GM12878 (cell line): ENCODE results near the gene SSNA1. TPM values are rescaled to one million over a fixed set of nuclear protein-coding genes. Genes with fewer than 3 reads are reported as not detected.

Source experiments
- ATAC-seq: fragments of 200-7000 bp; cut with Tn5 transposase; 3 replicates; pipeline ENCODE4 v1.9.1; 2020; ENCODE audit warnings: mild to moderate bottlenecking, moderate library complexity
- BruUV-seq: library from RNA; stranded (reverse); fragments of 400-500 nt; replicated peaks from 2 replicates; lab custom pipeline; 2021; lab: Mats Ljungman, UMichigan
- CTCF ChIA-PET: fragments of 300-600 bp; sonication (Branson Sonifier 250); formaldehyde crosslinking; extraction: SDS; loops from one replicate; lab custom pipeline; 2021; ENCODE audit warnings: inconsistent platforms; lab: Yijun Ruan, JAX
- POLR2A ChIA-PET: fragments of 350-600 bp; formaldehyde crosslinking; extraction: SDS; loops from one replicate; lab custom pipeline; 2021; ENCODE audit warnings: inconsistent platforms; lab: Charles Lee
- RAD21 ChIA-PET: fragments of 300-600 bp; sonication (Branson Sonifier 250); formaldehyde crosslinking; loops from one replicate; lab custom pipeline; 2023; ENCODE audit warnings: antibody characterized with exemption; ENCODE audit not compliant: unreplicated experiment; lab: Charles Lee
- SMC1A ChIA-PET: fragments of 300-600 bp; sonication (Branson Sonifier 250); formaldehyde crosslinking; loops from one replicate; lab custom pipeline; 2023; ENCODE audit not compliant: unreplicated experiment, uncharacterized antibody; lab: Charles Lee
- DNase-seq: peaks from one replicate; pipeline ENCODE4 v3.0.0-alpha.2; 2011; ENCODE audit warnings: low read depth, low spot score
- FAIRE-seq: peaks from 3 replicates; lab custom pipeline; 2011; peaks lifted over from hg19 to GRCh38; lab: Jason Lieb, UNC
- H2AFZ ChIP-seq: 2 replicates; pipeline ENCODE4 v1.6.0; 2011; ENCODE audit warnings: low read depth, low read length, control low read depth; ENCODE audit not compliant: control insufficient read depth
- H3K27ac ChIP-seq: 2 replicates; pipeline ENCODE4 v1.5.1; 2011; ENCODE audit warnings: control low read depth; ENCODE audit not compliant: control insufficient read depth, insufficient read depth
- H3K27me3 ChIP-seq, 2 experiments: replicated peaks in 1 of 2; 2 replicates each; pipeline versions ENCODE4 v1.6.0 to v1.6.1; 2011; ENCODE audit warnings: low read length in 1 of 2; ENCODE audit not compliant: control insufficient read depth in 2 of 2, insufficient read depth in 2 of 2
- H3K36me3 ChIP-seq, 2 experiments: 2 replicates each; pipeline ENCODE4 v1.5.1; 2011; ENCODE audit warnings: low read length in 1 of 2; ENCODE audit not compliant: control insufficient read depth in 2 of 2, insufficient read depth in 2 of 2
- H3K4me1 ChIP-seq: 2 replicates; pipeline ENCODE4 v1.6.1; 2011; ENCODE audit warnings: mild to moderate bottlenecking, low read length, moderate library complexity, mixed read lengths; ENCODE audit not compliant: control insufficient read depth, insufficient read depth
- H3K4me2 ChIP-seq: 2 replicates; pipeline ENCODE4 v1.6.0; 2011; ENCODE audit warnings: control low read depth; ENCODE audit not compliant: control insufficient read depth, insufficient read depth
- H3K4me3 ChIP-seq: fragments of 200-600 bp; sonication (generic); 2 replicates; pipeline ENCODE4 v1.5.1; 2016
- H3K79me2 ChIP-seq: 2 replicates; pipeline ENCODE4 v1.6.0; 2011; ENCODE audit warnings: low read length; ENCODE audit not compliant: control insufficient read depth, insufficient read depth
- H3K9ac ChIP-seq: 2 replicates; pipeline ENCODE4 v1.8.0; 2011; ENCODE audit warnings: low read length, control low read depth, mixed read lengths; ENCODE audit not compliant: control insufficient read depth, insufficient read depth
- H3K9me3 ChIP-seq: replicated peaks from 3 replicates; pipeline ENCODE4 v1.5.1; 2011; ENCODE audit warnings: mild to moderate bottlenecking, low read length; ENCODE audit not compliant: control insufficient read depth, insufficient read depth
- H4K20me1 ChIP-seq: 2 replicates; pipeline ENCODE4 v1.6.0; 2011; ENCODE audit not compliant: control insufficient read depth, insufficient read depth
- BACH1 ChIP-seq: fragments of 450-650 bp; IDR thresholded peaks from 2 replicates; pipeline ENCODE4 v1.6.1; 2017; ENCODE audit warnings: mild to moderate bottlenecking, borderline replicate concordance
- CBX3 ChIP-seq: fragments of 200-600 bp; sonication (generic); IDR thresholded peaks from 2 replicates; pipeline ENCODE4 v1.6.1; 2016; ENCODE audit warnings: low read depth, borderline replicate concordance
- CREM ChIP-seq: IDR thresholded peaks from 2 replicates; pipeline ENCODE4 v1.6.1; 2014; ENCODE audit warnings: antibody characterized with exemption, low read depth
- EP300 ChIP-seq, 2 experiments: fragments of 150-350 bp in 1 of 2; IDR thresholded peaks; 2 replicates each; pipeline ENCODE4 v1.6.1; 2011 to 2012; ENCODE audit warnings: low read depth in 2 of 2, low read length in 2 of 2, borderline replicate concordance in 1 of 2, improper control_type of control experiment in 1 of 2, inconsistent platforms in 1 of 2; ENCODE audit not compliant: control insufficient read depth in 1 of 2
- ETV6 ChIP-seq, 2 experiments: fragments of 450-650 bp in 1 of 2; IDR thresholded peaks in 1 of 2; conservative IDR thresholded peaks in 1 of 2; 2 replicates each; pipeline ENCODE4 v1.6.1; 2014; ENCODE audit warnings: antibody characterized with exemption in 1 of 2, borderline replicate concordance in 1 of 2, low read depth in 1 of 2, mild to moderate bottlenecking in 1 of 2, moderate library complexity in 1 of 2
- HDGF ChIP-seq: fragments of 450-650 bp; IDR thresholded peaks from 2 replicates; pipeline ENCODE4 v1.6.1; 2016; ENCODE audit warnings: antibody characterized with exemption
- LARP7 ChIP-seq: fragments of 450-650 bp; IDR thresholded peaks from 2 replicates; pipeline ENCODE4 v1.6.1; 2017; ENCODE audit warnings: mild to moderate bottlenecking
- NFXL1 ChIP-seq: fragments of 450-650 bp; IDR thresholded peaks from 2 replicates; pipeline ENCODE4 v1.6.1; 2017; ENCODE audit warnings: antibody characterized with exemption, mild to moderate bottlenecking, borderline replicate concordance
- NFYB ChIP-seq: IDR thresholded peaks from 2 replicates; pipeline ENCODE4 v1.6.1; 2011; ENCODE audit warnings: low read depth, mild to moderate bottlenecking, low read length, improper control_type of control experiment, moderate library complexity; ENCODE audit not compliant: insufficient read depth
- RCOR1 ChIP-seq: conservative IDR thresholded peaks from 2 replicates; pipeline ENCODE4 v1.6.1; 2012; ENCODE audit warnings: low read depth, low read length, improper control_type of control experiment
- RELA ChIP-seq: fragments of 450-650 bp; IDR thresholded peaks from 2 replicates; pipeline ENCODE4 v1.8.0; 2014; ENCODE audit warnings: borderline replicate concordance; ENCODE audit not compliant: partially characterized antibody
- RUNX3 ChIP-seq: IDR thresholded peaks from 2 replicates; pipeline ENCODE4 v1.6.1; 2012; ENCODE audit warnings: low read length, inconsistent platforms
- SREBF1 ChIP-seq: IDR thresholded peaks from 2 replicates; pipeline ENCODE4 v1.6.1; 2012; ENCODE audit warnings: mild to moderate bottlenecking, low read length
- SUPT20H ChIP-seq: IDR thresholded peaks from 2 replicates; pipeline ENCODE4 v1.6.1; 2011; ENCODE audit warnings: low read depth, mild to moderate bottlenecking, low read length, moderate library complexity, borderline replicate concordance; ENCODE audit not compliant: control insufficient read depth
- TCF3 ChIP-seq: IDR thresholded peaks from 2 replicates; pipeline ENCODE4 v1.6.1; 2012; ENCODE audit warnings: low read depth, mild to moderate bottlenecking, low read length, borderline replicate concordance; ENCODE audit not compliant: insufficient read depth
- TCF7 ChIP-seq: IDR thresholded peaks from 2 replicates; pipeline ENCODE4 v1.6.1; 2014; ENCODE audit warnings: antibody characterized with exemption, borderline replicate concordance
- WGBS: methylation state at CpG from one replicate; pipeline ENCODE4 v1.1.6; 2016; ENCODE audit warnings: low lambda C conversion rate; ENCODE audit not compliant: insufficient replicate concordance, insufficient coverage; ENCODE audit errors: missing lambda C conversion rate; 5-methylcytosine and 5-hydroxymethylcytosine counted together
- in situ Hi-C: fragments of 300-500 bp; cut with MboI; formaldehyde crosslinking; loops from 9 replicates; pipeline ENCODE4 v1.14.3; 2018; ENCODE audit warnings: mixed read lengths
- intact Hi-C: fragments of 100-400 bp; cut with micrococcal nuclease; formaldehyde crosslinking; loops from one replicate; pipeline ENCODE4 v1.14.2; 2022; ENCODE audit not compliant: unreplicated experiment
- polyA plus RNA-seq, 11 experiments: library from polyadenylated mRNA; depleted of rRNA in 4 of 11; unstranded in 6 of 11; stranded (reverse) in 5 of 11; fragments of >200 nt; fragmentation: Nextera tagmentation in 4 of 11; fragmentation: Illumina TruSeq in 1 of 11; extraction: Ambion mirVana in 4 of 11; extraction: Trizol in 1 of 11; gene quantifications; 1 replicate in 1 of 11; 2 replicates in 10 of 11; pipeline versions ENCODE4 v1.2.1 to v1.2.3, GENCODE V29; 2011 to 2016; ENCODE audit warnings: inconsistent platforms in 2 of 11, missing spikeins in 2 of 11, low read depth in 1 of 11
- total RNA-seq, 4 experiments: library from RNA; depleted of rRNA in 3 of 4; stranded (reverse); fragments of >200 nt in 3 of 4; fragmentation: Illumina TruSeq in 1 of 4; extraction: Trizol in 1 of 4; gene quantifications; 2 replicates each; pipeline versions ENCODE4 v1.2.1 to v1.2.3, GENCODE V29; 2013 to 2021
- TF ChIP-seq, protein P1 (sequence below): IDR thresholded peaks from 2 replicates; pipeline ENCODE4 v1.6.1; 2011; ENCODE audit warnings: borderline replicate concordance, low read depth, mild to moderate bottlenecking, moderate library complexity, mixed read lengths, low read length; ENCODE audit not compliant: insufficient read depth; ENCODE audit errors: extremely low read length
- TF ChIP-seq, protein P2 (sequence below): fragments of 450-650 bp; IDR thresholded peaks from 2 replicates; pipeline ENCODE4 v1.6.1; 2017; ENCODE audit warnings: antibody characterized with exemption, mild to moderate bottlenecking, moderate library complexity

Gene SSNA1
- total and polyA plus RNA-seq, 10 of the 15 experiments (the other 5 are each of a cell fraction or from before 2014, with no cell fraction given) = 0.63 to 139 (median 78.0) TPM

DNA sequence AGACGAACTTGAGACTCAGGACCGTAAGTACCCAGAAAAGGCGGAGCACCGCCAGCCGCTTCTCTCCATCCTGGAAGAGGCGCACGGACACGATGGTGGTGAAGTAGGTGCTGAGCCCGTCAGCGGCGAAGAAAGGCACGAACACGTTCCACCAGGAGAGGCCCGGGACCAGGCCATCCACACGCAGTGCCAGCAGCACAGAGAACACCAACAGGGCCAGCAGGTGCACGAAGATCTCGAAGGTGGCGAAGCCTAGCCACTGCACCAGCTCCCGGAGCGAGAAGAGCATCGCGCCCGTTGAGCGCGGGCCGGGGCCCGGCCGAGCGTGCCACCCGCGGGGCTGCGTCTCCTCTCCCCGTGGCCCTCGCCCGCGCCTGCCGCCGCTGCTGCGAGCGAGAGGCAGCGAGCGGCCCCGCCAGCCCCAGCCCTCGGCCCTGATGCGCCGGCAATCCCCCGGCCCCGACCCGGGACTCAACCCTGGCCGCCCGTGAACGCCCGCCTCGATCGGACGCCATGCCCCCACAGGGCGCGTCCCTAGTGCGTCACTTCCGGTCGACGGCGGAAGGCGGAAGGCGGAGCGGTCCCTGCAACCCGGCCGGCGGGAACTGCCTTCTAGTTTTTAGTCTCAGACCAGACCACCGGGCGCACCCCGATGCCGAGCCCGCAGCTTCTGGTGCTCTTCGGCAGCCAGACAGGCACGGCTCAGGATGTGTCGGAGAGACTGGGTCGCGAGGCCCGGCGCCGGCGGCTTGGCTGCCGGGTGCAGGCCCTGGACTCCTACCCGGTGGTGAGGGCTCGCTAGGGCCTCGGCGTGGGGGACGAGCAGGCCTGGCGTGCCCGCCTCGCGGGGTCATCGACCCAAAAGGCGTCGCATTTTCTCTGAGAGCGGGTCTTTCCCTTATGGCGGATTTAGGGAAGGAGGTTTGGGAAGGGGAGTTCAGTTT, 16.9 kb downstream of the SSNA1 start, which contains the start of the genes NDOR1 and TMEM203:
Gene NDOR1 (plus strand): TSS at position 575 of the 944 bp plus-strand sequence. CDS start 78 bp downstream, at position 653.
Gene TMEM203 (minus strand): TSS at position 523 of the 944 bp plus-strand sequence. CDS start 234 bp downstream, at position 289.
- ChIA-PET SMC1A (no interaction called here), CTCF (interaction anchor here (1.3 to 2.2 kb wide), 6 partner anchors 16 to 137 kb away, joined by 3 to 10 read pairs (median 6); partner anchors contain the start of genes ANAPC2, RNF224 and SSNA1), RAD21 (interaction anchor here (1.3 to 1.6 kb wide), 3 partner anchors 16 to 17 kb away, joined by 3 to 9 read pairs (median 5); partner anchors contain the start of genes RNF208 and SSNA1), POLR2A (interaction anchor here (1.3 to 8.0 kb wide), 8 partner anchors 16 to 136 kb away, joined by 3 to 68 read pairs (median 6); partner anchors contain the start of genes CYSRT1, MAN1B1, NELFB and RNF208)
- Histone ChIP-seq H3K79me2 (peaks cover 45% of the 10 kb centered on the region), H3K27ac (peak within 1 kb of the TSS; percentile 75), H3K27me3 (no peaks in the 10 kb centered on the region), H3K36me3 (0 out of 4 replicates have a peak, but pooled peaks cover 0 to 4% of the 10 kb centered on the region in 2 experiments), H3K9me3 (no peaks in the 10 kb centered on the region), H2AFZ (peak within 1 kb of the TSS; percentile 81), H4K20me1 (no peaks in the 10 kb centered on the region), H3K4me3 (peak within 1 kb of the TSS; percentile 95), H3K4me2 (peak within 1 kb of the TSS; percentile 93), H3K4me1 (peaks cover 38% of the 10 kb centered on the region), H3K9ac (peak within 1 kb of the TSS; percentile 98)
- no TSS peak for BruUV-seq
- intact Hi-C loops = no loop called here
- in situ Hi-C loops = no loop called here
- peak; percentile 64 for ATAC-seq
- peak; percentile 19 for DNase-seq
- FAIRE-seq = peak; percentile 27
- WGBS = 1% methylated on average over 93 of the region's 98 CpGs
- TF ChIP-seq SUPT20H (no peak), HDGF (no peak), NFYB (no peak), ETV6 (conservative IDR thresholded peaks at IDR 0.05 in 1 of 2, IDR thresholded peaks at IDR 0.05 in 1 of 2; ENCODE audit: borderline replicate concordance in 1 of 2, low read depth in 1 of 2) (no peak), RUNX3 (peak; percentile 44), LARP7 (peak; percentile 96), RCOR1 (no peak), CBX3 (no peak), TCF7 (no peak), BACH1 (peak; percentile 79; the same call in 1 of the 2 replicates), CREM (peak; percentile 99), RELA (peak; percentile 69), TCF3 (no peak), SREBF1 (no peak), EP300 (IDR thresholded peaks at IDR 0.05; ENCODE audit: borderline replicate concordance in 1 of 2, control insufficient read depth in 1 of 2, low read depth in 2 of 2, low read length in 2 of 2) (no peak), NFXL1 (no peak)
- TF ChIP-seq, protein P1, sequence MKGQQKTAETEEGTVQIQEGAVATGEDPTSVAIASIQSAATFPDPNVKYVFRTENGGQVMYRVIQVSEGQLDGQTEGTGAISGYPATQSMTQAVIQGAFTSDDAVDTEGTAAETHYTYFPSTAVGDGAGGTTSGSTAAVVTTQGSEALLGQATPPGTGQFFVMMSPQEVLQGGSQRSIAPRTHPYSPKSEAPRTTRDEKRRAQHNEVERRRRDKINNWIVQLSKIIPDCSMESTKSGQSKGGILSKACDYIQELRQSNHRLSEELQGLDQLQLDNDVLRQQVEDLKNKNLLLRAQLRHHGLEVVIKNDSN = no peak
- TF ChIP-seq, protein P2, sequence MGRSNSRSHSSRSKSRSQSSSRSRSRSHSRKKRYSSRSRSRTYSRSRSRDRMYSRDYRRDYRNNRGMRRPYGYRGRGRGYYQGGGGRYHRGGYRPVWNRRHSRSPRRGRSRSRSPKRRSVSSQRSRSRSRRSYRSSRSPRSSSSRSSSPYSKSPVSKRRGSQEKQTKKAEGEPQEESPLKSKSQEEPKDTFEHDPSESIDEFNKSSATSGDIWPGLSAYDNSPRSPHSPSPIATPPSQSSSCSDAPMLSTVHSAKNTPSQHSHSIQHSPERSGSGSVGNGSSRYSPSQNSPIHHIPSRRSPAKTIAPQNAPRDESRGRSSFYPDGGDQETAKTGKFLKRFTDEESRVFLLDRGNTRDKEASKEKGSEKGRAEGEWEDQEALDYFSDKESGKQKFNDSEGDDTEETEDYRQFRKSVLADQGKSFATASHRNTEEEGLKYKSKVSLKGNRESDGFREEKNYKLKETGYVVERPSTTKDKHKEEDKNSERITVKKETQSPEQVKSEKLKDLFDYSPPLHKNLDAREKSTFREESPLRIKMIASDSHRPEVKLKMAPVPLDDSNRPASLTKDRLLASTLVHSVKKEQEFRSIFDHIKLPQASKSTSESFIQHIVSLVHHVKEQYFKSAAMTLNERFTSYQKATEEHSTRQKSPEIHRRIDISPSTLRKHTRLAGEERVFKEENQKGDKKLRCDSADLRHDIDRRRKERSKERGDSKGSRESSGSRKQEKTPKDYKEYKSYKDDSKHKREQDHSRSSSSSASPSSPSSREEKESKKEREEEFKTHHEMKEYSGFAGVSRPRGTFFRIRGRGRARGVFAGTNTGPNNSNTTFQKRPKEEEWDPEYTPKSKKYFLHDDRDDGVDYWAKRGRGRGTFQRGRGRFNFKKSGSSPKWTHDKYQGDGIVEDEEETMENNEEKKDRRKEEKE = no peak
